ENCODE results near the gene GATC.

Gene GATC

GRCh38 chr12:120498870-120499515, 52.7 kb downstream of the GATC start:
- DNase-seq: no peak

- DNase-seq: no peak
Observed at GRCh38 chr12:120500581-120500980, 54.3 kb downstream of the GATC start.

- DNase-seq: no peak
Observed at GRCh38 chr12:120504587-120504986, 58.3 kb downstream of the GATC start.

GRCh38 chr12:120508537-120508936, 62.3 kb downstream of the GATC start:
- DNase-seq: no peak

All from activated CD4-positive, alpha-beta T cell treated with anti-CD3 and anti-CD28 coated beads for 48 hours (primary cell).